K562 (cell line): Measurements from ENCODE around the gene LAMA3. TPM values are rescaled to one million over a fixed set of nuclear protein-coding genes. Genes with fewer than 3 reads are reported as not detected.

Experiments used
- ATAC-seq: fragments of 200-7000 bp; cut with Tn5 transposase; 3 replicates; pipeline ENCODE4 v1.9.1; 2020; ENCODE audit warnings: moderate library complexity
- BruUV-seq: library from RNA; stranded (reverse); fragments of 400-500 nt; replicated peaks from 2 replicates; lab custom pipeline; 2021; lab: Mats Ljungman, UMichigan
- CTCF ChIA-PET: fragments of 300-600 bp; formaldehyde crosslinking; extraction: SDS; loops from one replicate; lab custom pipeline; 2021; ENCODE audit warnings: low intra/inter-chr PET ratio; lab: Yijun Ruan, JAX
- POLR2A ChIA-PET: fragments of 300-600, 350-650 bp; sonication (Branson Sonifier 250); formaldehyde crosslinking; extraction: SDS; loops from one replicate; lab custom pipeline; 2021; ENCODE audit warnings: antibody characterized with exemption, inconsistent platforms; lab: Yijun Ruan, JAX
- DNase-seq, 4 experiments: peaks; one replicate each; pipeline versions ENCODE4 v3.0.0 to v3.0.0-alpha.2; 2011 to 2018; ENCODE audit warnings: low spot score in 3 of 4, mixed read lengths in 3 of 4; ENCODE audit errors: extremely low read depth in 1 of 4
- FAIRE-seq: peaks from 2 replicates; lab custom pipeline; 2011; peaks lifted over from hg19 to GRCh38; lab: Jason Lieb, UNC
- H2AFZ ChIP-seq: 2 replicates; pipeline ENCODE4 v1.6.0; 2011; ENCODE audit warnings: low read depth, low read length, control low read depth, inconsistent platforms
- H3K27ac ChIP-seq: fragments of 200-600 bp; 3 replicates; pipeline ENCODE4 v1.8.0; 2011; ENCODE audit warnings: low read depth, mild to moderate bottlenecking, control low read depth, inconsistent platforms, low read length, moderate library complexity, mixed read lengths; ENCODE audit errors: extremely low read depth
- H3K27me3 ChIP-seq, 2 experiments: fragments of 300-600 bp in 1 of 2; 2 replicates in 1 of 2; 3 replicates in 1 of 2; pipeline versions ENCODE4 v1.6.0 to v1.8.0; 2011; ENCODE audit warnings: inconsistent platforms in 2 of 2, low read length in 2 of 2, mild to moderate bottlenecking in 1 of 2, mixed read lengths in 1 of 2, moderate library complexity in 1 of 2; ENCODE audit not compliant: control insufficient read depth in 2 of 2, insufficient read depth in 2 of 2
- H3K36me3 ChIP-seq: fragments of 300-600 bp; 3 replicates; pipeline ENCODE4 v1.8.0; 2011; ENCODE audit warnings: mild to moderate bottlenecking, low read length, inconsistent platforms; ENCODE audit not compliant: control insufficient read depth, insufficient read depth
- H3K4me1 ChIP-seq, 2 experiments: fragments of 200-600 bp in 1 of 2; replicated peaks in 1 of 2; 2 replicates in 1 of 2; 3 replicates in 1 of 2; pipeline versions ENCODE4 v1.5.1 to v1.8.0; 2011; ENCODE audit warnings: inconsistent platforms in 2 of 2, low read length in 2 of 2, mild to moderate bottlenecking in 1 of 2, mixed read lengths in 1 of 2, moderate library complexity in 1 of 2; ENCODE audit not compliant: control insufficient read depth in 2 of 2, insufficient read depth in 2 of 2
- H3K4me2 ChIP-seq: 2 replicates; pipeline ENCODE4 v1.6.1; 2011; ENCODE audit warnings: low read length, control low read depth, inconsistent platforms, mixed read lengths; ENCODE audit not compliant: insufficient read depth
- H3K4me3 ChIP-seq: fragments of 200-600 bp; sonication (generic), shearing (Covaris generic); 2 replicates; pipeline ENCODE4 v1.5.1; 2016; ENCODE audit warnings: control low read depth, inconsistent platforms
- H3K79me2 ChIP-seq: fragments of 200-600 bp; 3 replicates; pipeline ENCODE4 v1.8.0; 2011; ENCODE audit warnings: low read length, inconsistent platforms; ENCODE audit not compliant: control insufficient read depth, insufficient read depth
- H3K9ac ChIP-seq, 2 experiments: 2 replicates each; pipeline versions ENCODE4 v1.6.0 to v1.6.1; 2011; ENCODE audit warnings: low read depth in 2 of 2, low read length in 2 of 2, control low read depth in 1 of 2, inconsistent platforms in 1 of 2, mild to moderate bottlenecking in 1 of 2, mixed read lengths in 1 of 2; ENCODE audit not compliant: insufficient read depth in 1 of 2
- H3K9me1 ChIP-seq: one replicate; pipeline ENCODE4 v1.6.0; 2011; ENCODE audit warnings: inconsistent platforms, mild to moderate bottlenecking, low read length, moderate library complexity; ENCODE audit not compliant: control insufficient read depth, insufficient read depth
- H3K9me3 ChIP-seq: replicated peaks from 2 replicates; pipeline ENCODE4 v1.5.1; 2011; ENCODE audit warnings: low read depth, low read length, inconsistent platforms; ENCODE audit not compliant: control insufficient read depth, insufficient read depth
- H4K20me1 ChIP-seq: replicated peaks from 2 replicates; pipeline ENCODE4 v1.6.1; 2011; ENCODE audit warnings: low read length, inconsistent platforms, mixed read lengths; ENCODE audit not compliant: control insufficient read depth, insufficient read depth
- EZH2 ChIP-seq: IDR thresholded peaks from 2 replicates; pipeline ENCODE4 v1.6.1; 2012; ENCODE audit warnings: low read depth, mild to moderate bottlenecking, inconsistent platforms, low read length, borderline replicate concordance
- MAFG ChIP-seq: fragments of 450-650 bp; conservative IDR thresholded peaks from 2 replicates; pipeline ENCODE4 v1.6.1; 2016; ENCODE audit warnings: missing genetic modification characterization, missing compliant biosample characterization
- NR2C2 ChIP-seq, 2 experiments: fragments of 200-800 bp in 1 of 2; sonication (Bioruptor generic) in 1 of 2; sonication (generic) in 1 of 2; formaldehyde crosslinking in 1 of 2; IDR thresholded peaks; 2 replicates each; pipeline versions ENCODE4 v1.6.1 to v1.8.0; 2016 to 2022; ENCODE audit warnings: mild to moderate bottlenecking in 1 of 2, missing compliant biosample characterization in 1 of 2, missing genetic modification characterization in 1 of 2, missing genetic modification reagents in 1 of 2
- NRF1 ChIP-seq, 2 experiments: fragments of 450-650 bp; IDR thresholded peaks in 1 of 2; conservative IDR thresholded peaks in 1 of 2; 2 replicates each; pipeline ENCODE4 v1.6.1; 2014; ENCODE audit warnings: mild to moderate bottlenecking in 2 of 2
- PRMT5 ChIP-seq: sonication (generic); formaldehyde crosslinking; IDR thresholded peaks from 2 replicates; pipeline ENCODE4 v1.5.0; 2020; ENCODE audit warnings: missing genetic modification reagents
- PTRF ChIP-seq: fragments of 450-650 bp; IDR thresholded peaks from 2 replicates; pipeline ENCODE4 v1.6.1; 2016; ENCODE audit warnings: mild to moderate bottlenecking, missing genetic modification characterization, missing compliant biosample characterization
- SAFB ChIP-seq: fragments of 200-400 bp; formaldehyde crosslinking; IDR thresholded peaks from 2 replicates; pipeline ENCODE4 v1.6.1; 2017; ENCODE audit warnings: low read depth, low read length, borderline replicate concordance
- TAF7 ChIP-seq: fragments of 450-650 bp; IDR thresholded peaks from 2 replicates; pipeline ENCODE4 v1.6.1; 2016; ENCODE audit warnings: missing genetic modification characterization, missing compliant biosample characterization
- ZNF175 ChIP-seq: fragments of 200-800 bp; sonication (Bioruptor generic); IDR thresholded peaks from 2 replicates; pipeline ENCODE4 v1.6.1; 2016; ENCODE audit warnings: low read depth, mild to moderate bottlenecking, missing genetic modification characterization, missing compliant biosample characterization
- WGBS: fragments of 100-300 bp; shearing (Covaris generic); methylation state at CpG from one replicate; pipeline ENCODE4 v1.1.6; 2016; ENCODE audit warnings: low coverage, mixed read lengths; ENCODE audit not compliant: insufficient coverage; ENCODE audit errors: missing lambda C conversion rate; 5-methylcytosine and 5-hydroxymethylcytosine counted together
- in situ Hi-C: fragments of 300-500 bp; cut with MboI; formaldehyde crosslinking; loops from 4 replicates; pipeline ENCODE4 v1.15.0; 2018; ENCODE audit warnings: inconsistent platforms, mixed read lengths
- intact Hi-C: fragments of 100-400 bp; cut with micrococcal nuclease; formaldehyde crosslinking; loops from 2 replicates; pipeline ENCODE4 v1.14.2; 2022
- polyA plus RNA-seq, 8 experiments: library from polyadenylated mRNA; depleted of rRNA in 4 of 8; stranded (reverse) in 5 of 8; unstranded in 3 of 8; fragments of >200 nt; fragmentation: Nextera tagmentation in 2 of 8; fragmentation: Illumina TruSeq in 1 of 8; extraction: Ambion mirVana in 2 of 8; extraction: Trizol in 1 of 8; gene quantifications; 2 replicates each; pipeline versions ENCODE4 v1.2.1 to v1.2.3, GENCODE V29; 2011 to 2014; ENCODE audit warnings: inconsistent platforms in 1 of 8, missing spikeins in 1 of 8
- total RNA-seq, 7 experiments: library from RNA; depleted of rRNA in 6 of 7; stranded (reverse); fragments of >200 nt in 6 of 7; fragmentation: Illumina TruSeq in 2 of 7; extraction: Trizol in 2 of 7; gene quantifications; 2 replicates each; pipeline versions ENCODE4 v1.2.1 to v1.2.3, GENCODE V29; 2011 to 2021; ENCODE audit warnings: low replicate concordance in 1 of 7
- TF ChIP-seq, protein P1 (sequence below): IDR thresholded peaks from 2 replicates; pipeline ENCODE4 v1.6.1; 2016; ENCODE audit warnings: missing genetic modification characterization, missing compliant biosample characterization
- TF ChIP-seq, protein P2 (sequence below): fragments of 250-450 bp; sonication (Bioruptor Pico); IDR thresholded peaks from 2 replicates; pipeline ENCODE4 v1.5.0; 2021; ENCODE audit warnings: mild to moderate bottlenecking, moderate library complexity
- TF ChIP-seq, protein P3 (sequence below): fragments of 450-650 bp; formaldehyde crosslinking; conservative IDR thresholded peaks from 2 replicates; pipeline ENCODE4 v1.4.0; 2022; ENCODE audit warnings: mild to moderate bottlenecking, missing genetic modification characterization
- TF ChIP-seq, protein P4 (sequence below): fragments of 250-450 bp; sonication (Bioruptor Pico); IDR thresholded peaks from 2 replicates; pipeline ENCODE4 v1.4.0; 2020

LAMA3 gene
- total and polyA plus RNA-seq, 9 of the 15 experiments (the other 6 are each of a cell fraction or from before 2014, with no cell fraction given) = 0.07 TPM; not detected in 8

DNA sequence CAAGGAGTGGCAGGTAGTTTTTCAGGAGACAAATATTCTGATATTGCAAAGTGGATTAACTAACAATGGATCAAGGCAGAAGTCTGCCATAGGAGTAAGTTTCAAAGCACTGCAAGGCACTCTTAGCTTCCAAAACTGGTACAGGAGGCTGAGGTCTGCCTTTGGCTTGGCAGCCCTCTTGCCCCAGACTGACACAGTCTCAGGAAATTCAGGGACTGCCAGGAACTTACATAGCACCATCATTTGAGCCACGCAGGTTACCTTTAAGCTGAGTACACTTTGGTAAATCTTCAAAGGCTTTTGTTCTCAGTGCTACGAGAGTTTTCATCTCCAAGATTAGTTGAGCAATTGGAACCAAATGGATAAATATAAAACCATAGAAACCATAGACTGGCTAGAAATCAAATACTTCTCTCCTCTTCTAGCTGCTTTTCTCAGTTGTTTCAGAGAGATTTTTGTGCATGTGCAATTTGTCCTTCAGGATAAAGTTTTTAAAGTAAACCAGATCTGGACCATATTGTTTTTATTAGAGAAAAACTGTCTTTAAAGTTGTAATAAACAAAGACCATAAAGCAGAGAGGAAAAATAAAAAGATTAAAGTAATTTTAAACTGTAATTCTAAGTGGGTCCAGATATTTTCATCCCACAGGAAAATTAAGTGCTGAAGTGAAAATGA lies 45.3 kb upstream of the LAMA3 start:
- CTCF ChIA-PET = no interaction called here
- Histone ChIP-seq H3K27ac (no peak overlapping the region), H3K4me1 (no peaks in the 10 kb centered on the region), H3K4me3 (no peak overlapping the region), H3K9me3 (0 out of 2 replicates have a peak, but pooled peaks cover 2% of the 10 kb centered on the region), H3K9me1 (no peaks in the 10 kb centered on the region), H3K79me2 (no peaks in the 10 kb centered on the region), H3K27me3 (peaks cover 22 to 38% of the 10 kb centered on the region in 2 experiments; a peak in 4 of 5 replicates), H3K9ac (no peak overlapping the region), H4K20me1 (no peaks in the 10 kb centered on the region), H2AFZ (no peak overlapping the region), H3K4me2 (no peak overlapping the region), H3K36me3 (no peaks in the 10 kb centered on the region)
- in situ Hi-C loops = no loop called here
- WGBS = 0% methylated on average over 2 of the region's 2 CpGs
- FAIRE-seq (no peak), ATAC-seq (no peak), DNase-seq (no peak)
- POLR2A ChIA-PET = interaction anchor here (0.7 to 0.8 kb wide), 2 partner anchors 18 to 28 kb away, joined by 3 to 4 read pairs; no protein-coding TSS in a partner anchor
- intact Hi-C loops = no loop called here
- no TSS peak for BruUV-seq
- TF ChIP-seq, protein P1, sequence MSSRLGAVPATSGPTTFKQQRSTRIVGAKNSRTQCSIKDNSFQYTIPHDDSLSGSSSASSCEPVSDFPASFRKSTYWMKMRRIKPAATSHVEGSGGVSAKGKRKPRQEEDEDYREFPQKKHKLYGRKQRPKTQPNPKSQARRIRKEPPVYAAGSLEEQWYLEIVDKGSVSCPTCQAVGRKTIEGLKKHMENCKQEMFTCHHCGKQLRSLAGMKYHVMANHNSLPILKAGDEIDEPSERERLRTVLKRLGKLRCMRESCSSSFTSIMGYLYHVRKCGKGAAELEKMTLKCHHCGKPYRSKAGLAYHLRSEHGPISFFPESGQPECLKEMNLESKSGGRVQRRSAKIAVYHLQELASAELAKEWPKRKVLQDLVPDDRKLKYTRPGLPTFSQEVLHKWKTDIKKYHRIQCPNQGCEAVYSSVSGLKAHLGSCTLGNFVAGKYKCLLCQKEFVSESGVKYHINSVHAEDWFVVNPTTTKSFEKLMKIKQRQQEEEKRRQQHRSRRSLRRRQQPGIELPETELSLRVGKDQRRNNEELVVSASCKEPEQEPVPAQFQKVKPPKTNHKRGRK (tag) = no peak
- TF ChIP-seq MAFG (tag) = no peak
- TF ChIP-seq NR2C2 (CRISPR knock-in tag; IDR thresholded peaks at IDR 0.05) = no peak
- no peak for TF ChIP-seq NR2C2 (tag; IDR thresholded peaks at IDR 0.05)
- TF ChIP-seq, protein P2, sequence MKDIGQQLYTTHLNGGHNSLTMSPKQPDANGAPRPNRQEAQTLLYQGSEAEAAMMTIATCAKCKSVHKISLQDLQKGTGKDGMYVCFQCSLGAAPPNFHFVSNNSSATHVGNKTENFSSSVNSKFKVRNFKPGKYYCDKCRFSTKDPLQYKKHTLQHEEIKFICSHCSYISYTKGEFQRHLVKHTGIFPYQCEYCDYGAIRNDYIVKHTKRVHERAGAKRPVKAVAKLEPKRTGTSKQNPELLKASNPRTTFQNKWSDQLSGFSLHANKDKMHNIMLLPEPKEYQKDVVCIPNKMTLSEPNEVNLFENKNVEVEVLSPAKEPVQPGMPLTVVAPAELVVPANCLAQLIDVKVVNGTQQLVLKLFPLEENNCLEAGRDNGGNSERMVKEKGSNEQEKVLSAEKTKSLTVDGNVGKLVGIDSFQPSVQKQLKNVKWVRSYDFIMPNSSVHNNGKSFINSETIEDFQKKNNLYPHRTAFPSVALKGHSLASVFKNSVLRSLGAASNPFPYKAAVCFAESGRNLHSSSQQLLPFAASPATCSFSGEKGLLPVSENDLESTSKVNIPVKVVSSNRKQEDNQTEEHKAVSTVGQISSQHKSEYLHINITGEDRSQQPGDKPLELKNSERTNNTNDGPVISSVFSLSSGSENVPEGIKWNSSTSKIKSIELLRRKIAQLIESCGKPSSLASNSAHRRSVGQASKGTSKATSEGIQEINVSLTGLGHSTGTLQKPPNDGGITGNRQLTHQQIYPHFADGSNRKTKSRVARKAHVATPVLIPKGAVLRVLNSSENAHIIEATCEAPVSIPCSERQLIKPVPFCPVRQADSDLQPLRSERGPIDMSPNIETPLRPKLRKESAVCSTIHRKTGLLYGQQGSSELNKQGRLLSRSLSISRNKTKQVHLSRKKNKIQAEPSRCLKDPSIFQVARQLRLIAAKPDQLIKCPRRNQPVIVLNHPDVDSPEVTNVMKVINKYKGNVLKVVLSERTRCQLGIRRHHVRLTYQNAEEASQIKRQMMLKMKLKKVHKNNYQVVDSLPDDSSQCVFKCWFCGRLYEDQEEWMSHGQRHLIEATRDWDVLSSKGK = no peak
- TF ChIP-seq, protein P3, sequence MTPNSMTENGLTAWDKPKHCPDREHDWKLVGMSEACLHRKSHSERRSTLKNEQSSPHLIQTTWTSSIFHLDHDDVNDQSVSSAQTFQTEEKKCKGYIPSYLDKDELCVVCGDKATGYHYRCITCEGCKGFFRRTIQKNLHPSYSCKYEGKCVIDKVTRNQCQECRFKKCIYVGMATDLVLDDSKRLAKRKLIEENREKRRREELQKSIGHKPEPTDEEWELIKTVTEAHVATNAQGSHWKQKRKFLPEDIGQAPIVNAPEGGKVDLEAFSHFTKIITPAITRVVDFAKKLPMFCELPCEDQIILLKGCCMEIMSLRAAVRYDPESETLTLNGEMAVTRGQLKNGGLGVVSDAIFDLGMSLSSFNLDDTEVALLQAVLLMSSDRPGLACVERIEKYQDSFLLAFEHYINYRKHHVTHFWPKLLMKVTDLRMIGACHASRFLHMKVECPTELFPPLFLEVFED (CRISPR knock-in tag) = no peak
- TF ChIP-seq SAFB = no peak
- TF ChIP-seq, protein P4, sequence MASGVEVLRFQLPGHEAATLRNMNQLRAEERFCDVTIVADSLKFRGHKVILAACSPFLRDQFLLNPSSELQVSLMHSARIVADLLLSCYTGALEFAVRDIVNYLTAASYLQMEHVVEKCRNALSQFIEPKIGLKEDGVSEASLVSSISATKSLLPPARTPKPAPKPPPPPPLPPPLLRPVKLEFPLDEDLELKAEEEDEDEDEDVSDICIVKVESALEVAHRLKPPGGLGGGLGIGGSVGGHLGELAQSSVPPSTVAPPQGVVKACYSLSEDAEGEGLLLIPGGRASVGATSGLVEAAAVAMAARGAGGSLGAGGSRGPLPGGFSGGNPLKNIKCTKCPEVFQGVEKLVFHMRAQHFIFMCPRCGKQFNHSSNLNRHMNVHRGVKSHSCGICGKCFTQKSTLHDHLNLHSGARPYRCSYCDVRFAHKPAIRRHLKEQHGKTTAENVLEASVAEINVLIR (CRISPR knock-in tag) = no peak
- TF ChIP-seq PRMT5 = no peak
- TF ChIP-seq TAF7 = no peak
- no peak for TF ChIP-seq PTRF (tag)
- TF ChIP-seq EZH2 = no peak
- no peak for TF ChIP-seq ZNF175 (CRISPR knock-in tag)
- TF ChIP-seq NRF1 (conservative IDR thresholded peaks at IDR 0.05 in 1 of 2, IDR thresholded peaks at IDR 0.05 in 1 of 2) = no peak
